ENCODE data around the gene NDC1.
"Not testable (repeated sequence)": the region's sequence is repeated elsewhere in the genome, so short reads cannot be mapped to it uniquely, and the experiment has no call there.

The NDC1 gene

DNA sequence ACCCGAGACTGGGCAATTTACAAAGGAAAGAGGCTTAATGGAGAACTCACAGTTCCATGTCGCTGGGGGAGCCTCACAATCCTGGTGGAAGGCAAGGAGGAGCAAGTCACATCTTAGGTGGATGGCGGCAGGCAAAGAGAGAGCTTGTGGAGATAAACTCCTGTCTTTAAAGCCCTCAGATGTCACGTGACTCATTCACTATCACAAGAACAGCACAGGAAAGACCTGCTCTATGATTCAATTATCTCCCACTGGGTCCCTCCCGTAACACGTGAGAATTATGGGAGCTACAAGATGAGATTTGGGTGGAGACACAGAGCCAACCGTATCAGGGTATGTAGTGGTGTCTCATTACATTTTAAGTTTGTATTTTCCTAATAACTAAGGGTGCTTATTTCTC lies 77.6 kb downstream of the NDC1 start:
- not testable (repeated sequence) for DNase-seq

DNA sequence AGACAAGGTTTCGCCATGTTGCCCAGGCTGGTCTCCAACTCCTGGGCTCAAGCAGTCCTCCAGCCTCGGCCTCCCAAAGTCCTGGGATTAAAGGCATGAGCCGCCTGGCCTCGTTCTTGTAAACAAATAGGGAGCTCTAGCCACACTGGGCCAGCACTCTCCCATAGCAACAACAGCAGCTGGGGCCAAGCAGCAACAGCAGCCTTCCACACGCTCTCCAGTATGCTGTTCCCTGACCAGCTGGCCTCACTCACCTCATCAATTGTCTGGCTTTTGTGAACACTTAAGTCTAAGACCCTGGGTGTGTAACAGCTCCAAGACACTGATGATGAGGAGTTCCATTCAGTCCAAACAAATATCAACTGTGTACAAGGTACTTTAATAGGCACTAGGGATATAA lies 82.2 kb downstream of the NDC1 start:
- no peak for DNase-seq

DNA sequence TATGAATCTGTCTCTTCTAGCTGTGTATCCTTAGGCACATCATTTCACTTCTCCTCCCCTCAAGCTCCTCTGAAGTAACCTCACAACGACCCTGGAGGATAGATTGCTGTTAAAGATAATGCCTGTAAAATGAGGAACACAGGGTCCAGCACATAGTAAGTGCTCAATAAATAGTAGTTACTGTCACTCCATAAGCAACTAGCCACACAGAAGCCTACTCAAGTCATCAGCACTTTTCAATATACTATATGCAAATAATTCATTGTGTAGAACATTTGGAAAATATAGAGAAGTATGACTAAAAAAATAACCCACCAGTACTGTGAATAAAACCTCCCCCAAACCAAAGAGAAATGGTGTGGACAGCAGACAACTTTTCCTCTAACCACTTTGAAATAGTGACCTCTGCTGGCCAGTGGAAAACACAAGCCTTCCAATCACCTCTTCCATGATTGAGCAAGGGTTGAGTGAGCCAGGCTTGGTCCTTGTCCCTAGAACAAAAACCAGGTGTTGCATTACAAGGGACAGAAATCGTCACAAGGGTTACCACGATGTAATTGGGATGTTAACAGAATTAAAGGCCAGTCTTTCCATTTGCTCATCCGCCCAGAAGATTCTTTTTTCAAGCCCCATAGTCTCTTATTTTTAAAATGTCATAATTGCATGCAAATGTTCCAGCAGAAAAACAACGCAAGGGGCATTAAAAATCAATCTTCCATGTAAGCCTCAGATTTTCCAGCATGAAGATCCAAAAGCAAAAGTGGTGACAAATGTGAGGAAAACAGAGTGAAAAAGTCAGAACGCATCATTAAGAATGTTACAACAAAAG lies 83.4 kb downstream of the NDC1 start:
- peak in 1 of 2 experiments; percentile 33 for DNase-seq

DNA sequence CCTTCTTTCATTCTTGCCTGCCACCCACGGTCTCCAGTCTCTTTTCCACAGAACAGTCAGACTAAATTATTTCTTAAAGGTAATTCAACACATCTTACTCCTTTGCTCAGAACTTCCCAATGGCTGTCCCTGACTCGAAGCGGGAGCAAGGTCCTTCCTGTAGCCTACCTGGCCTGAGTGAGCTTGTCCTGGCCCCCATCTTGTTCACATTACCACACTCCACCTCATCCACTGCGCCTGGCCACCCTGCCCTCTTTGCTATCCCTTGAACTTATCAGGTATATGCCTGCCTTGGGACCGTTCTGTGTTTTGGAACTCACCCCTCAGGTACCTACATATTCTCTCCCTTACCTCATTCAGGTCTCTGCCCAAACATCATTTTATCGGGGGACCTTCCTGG lies 85.8 kb downstream of the NDC1 start:
- no peak for DNase-seq

DNA sequence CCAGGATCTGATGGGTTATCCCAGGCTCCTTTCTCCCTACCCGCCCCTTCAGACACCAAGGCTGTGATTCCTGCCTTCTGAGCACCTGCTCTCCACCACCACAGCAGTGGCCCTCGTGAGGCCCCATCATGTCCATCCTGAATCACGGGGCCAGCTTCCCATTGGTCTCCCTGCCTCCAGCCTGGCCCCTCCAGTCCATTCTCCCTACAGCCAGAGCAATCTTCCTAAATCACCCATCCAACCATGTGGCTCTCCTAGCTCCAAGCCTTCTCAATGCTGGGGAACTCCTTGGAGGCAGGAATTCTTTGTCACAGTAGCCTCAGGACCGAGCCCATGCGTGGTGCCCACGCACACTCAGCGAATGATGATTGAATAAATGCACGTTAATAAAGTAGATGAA lies 90.3 kb downstream of the NDC1 start:
- no peak for DNase-seq

DNA sequence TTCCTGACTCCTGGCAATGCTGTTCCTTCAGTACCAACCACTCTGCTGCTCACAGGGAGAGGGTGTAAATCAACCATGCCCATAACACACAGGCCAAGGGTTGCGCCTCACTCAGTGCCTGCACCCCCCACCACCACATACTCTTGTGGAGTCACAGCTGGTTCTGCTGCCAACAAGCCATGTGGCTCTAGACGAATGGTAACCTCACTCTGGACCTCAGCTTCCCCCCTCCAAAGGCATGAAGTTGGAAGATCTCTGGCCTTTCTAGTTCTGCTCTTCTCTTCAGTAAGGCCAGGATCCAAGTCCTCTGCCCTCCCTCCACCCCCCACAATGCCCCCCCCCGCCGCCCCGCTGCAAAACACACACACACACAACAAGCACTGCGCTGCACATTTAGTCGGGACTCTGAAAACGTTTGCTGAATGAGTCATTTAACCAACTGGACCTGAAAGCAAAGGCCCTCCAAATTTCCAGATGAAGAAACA lies 97.4 kb downstream of the NDC1 start:
- no peak for DNase-seq

DNA sequence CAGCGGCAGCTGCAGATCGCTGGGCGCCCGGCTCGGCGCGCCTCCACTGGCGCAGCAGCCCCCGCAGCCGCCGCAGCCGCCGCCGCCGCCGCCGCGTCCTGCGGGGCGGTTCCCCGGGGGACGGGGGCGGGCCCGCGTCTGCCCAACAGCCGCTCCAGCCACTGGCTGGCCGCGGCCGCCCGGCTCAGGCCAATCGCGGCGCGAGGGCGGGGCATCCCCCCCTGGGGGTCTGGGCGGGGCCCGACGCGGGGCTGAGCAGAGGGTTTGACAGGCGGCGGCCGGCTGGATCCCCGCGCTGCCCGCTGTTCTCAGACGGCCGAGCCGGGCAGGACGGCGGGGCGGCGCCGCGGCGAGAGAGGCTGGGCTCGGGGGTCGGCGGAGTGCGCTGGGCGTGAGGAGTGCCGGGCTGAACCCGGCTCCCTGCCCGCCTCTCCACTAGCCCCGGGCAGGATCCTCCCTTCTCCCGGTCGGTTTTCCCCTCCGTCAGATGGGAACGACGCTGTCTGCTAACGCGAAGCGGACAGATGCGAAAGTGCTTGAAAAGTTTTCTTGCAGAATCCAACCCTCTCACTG lies 98.9 kb downstream of the NDC1 start, which contains the start of gene GLIS1:
GLIS1 (minus strand) TSS at position 56 of the 573 bp plus-strand sequence. CDS start 1,100 bp downstream, outside the sequence.
- DNase-seq: peak; percentile 74 to 80

DNA sequence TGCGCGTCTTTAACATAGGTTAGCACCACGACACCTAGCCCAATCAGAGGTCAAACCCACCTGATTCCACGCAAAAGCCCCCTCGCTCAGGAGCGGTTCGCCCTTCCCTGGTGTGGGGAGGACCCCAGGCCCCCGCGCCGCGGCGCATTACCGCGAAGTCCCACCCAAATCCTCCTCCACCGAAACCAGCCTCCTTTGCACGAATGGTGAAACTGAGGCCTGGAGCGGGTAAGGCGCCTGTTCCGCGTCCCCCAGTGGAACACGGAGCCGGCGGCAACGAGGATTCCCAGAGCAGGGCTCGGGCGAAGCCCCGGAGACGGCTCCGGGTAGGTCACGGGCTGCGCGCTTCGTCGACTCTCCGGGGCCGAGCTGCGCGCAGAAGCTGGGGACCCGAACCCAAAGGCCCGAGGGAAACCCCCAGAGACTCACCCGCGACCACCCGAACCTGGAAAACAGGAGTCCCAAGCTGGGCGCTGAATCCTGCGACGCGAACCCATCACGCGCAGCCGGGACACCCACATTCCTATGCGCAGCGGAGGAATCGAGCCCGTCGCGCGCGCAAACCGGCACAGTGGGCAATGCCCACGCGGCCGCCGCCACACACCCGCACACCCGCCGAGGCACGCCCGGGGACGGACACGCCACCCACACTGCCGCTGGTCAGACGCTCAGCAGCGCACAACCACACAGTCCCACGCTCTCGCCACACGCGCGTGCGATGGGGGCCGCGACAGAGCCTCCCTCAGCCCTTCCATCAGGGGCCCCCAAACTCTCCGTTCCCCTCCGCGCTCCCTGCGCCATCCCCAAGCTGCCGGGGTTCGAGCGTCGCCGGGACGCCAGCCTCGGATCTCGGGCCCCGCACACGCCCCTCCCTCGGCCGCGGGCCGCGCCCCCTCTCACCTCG lies 99.6 kb downstream of the NDC1 start:
- peak; percentile 23 to 24 for DNase-seq

DNA sequence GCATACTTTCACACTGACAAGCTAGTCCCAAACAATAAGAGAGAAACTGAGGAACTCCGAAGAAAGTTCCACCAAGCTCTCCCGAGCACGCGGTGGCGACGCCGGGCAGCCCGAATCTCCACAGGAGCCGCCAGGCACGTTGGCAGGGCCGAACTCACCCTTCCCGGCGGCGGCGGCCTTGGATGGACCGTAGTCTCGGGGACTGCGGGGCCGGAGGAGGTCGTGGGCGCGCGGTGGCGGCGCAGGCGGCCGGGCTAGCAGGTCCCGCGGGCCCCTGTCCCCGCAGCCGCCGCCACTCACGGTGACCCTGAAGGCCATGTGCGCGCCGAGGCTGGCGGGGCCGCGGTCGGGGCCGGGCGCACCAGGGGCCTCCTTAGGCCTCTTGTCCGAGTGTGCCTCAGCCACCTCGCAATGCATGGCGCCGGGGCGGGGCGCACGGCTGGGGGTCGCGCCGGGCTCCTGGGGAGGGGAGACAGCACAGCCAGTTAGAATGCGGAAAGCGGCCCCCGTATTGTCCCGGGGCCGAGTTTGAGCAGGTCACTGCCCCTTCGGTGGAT lies 100.4 kb downstream of the NDC1 start:
- peak in 1 of 2 experiments; percentile 24 for DNase-seq

DNA sequence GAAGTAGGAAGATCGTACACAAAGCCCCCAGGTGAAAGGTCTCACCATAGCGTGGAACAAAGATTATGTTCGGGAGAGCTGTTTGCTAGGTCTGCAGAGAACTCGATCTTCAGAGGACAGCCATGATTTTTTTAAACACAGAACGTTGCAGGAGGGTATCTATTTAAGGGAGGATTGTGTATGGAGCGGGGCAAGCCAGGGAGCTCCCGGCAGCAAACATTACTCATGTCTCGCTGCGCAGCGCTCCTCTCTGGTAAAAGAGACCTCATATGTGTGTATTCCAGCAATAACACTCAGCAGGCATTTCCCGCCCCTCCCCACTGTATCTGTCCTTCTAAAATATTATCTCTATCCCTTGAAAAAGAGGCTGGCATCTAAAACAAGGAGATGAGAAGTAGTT lies 101.8 kb downstream of the NDC1 start:
- DNase-seq: no peak

DNA sequence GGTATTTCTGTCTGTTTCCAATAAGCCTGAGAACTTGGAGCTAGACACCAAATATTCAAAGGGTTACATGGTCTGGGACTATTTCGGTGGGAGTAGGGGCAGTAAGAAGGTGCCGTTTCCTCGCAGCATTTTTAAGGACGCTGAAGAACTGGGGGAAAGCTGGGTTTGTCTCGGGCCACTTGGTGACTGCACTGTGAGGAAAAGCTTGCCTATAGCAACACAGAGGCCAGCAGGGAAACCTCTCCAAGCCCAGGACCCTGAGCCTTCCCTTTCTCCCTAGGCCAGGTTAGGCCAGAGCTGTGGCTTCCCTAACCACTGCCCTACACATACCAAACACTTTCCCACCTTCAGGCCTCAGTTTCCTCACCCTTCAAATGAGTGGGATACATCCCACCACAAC lies 102.4 kb downstream of the NDC1 start:
- no peak for DNase-seq

DNA sequence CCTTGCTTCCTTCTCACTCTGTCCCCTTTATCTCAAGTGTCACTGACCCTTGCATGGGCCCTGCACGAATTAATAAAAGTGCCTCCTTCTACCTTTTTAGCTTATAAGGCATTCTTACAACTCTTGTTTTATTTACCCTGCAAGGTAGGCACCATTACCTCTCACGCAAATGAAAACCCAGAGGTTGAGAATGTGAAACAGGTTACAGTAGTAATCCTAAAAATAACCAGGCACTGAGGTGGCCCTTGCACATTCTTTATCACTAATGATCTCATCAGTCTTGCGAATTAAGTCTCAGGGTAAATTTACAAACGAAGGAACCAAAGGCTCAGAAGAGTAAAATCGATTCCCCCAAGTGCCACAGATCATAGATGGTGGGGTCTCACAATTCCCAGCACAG lies 102.8 kb downstream of the NDC1 start:
- no peak for DNase-seq

DNA sequence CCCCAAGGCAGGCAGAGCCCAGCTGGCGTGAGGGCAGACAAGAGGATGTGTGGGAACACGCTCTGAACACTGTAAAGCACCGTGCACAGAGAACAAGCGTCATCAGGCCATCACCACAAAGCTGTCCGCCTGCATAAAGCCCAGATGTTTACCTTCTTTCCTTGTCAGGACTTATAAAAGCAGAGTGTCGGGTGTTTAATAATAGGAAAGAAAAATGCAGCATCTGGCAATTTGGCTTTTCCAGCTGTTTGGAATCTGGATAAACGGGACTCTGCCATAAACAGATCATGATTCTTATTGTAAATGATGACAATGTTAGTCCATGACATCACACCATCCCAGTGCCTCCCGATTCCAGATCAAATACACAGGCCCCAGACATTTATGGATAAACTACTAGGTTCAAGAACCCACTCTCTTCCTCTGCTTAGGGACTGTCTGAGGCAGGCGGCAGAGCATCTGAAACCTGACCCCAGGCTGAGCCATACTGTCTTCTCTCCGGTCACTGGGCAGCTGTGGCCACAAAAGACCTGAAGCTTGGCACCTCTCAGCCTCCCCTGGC lies 103.4 kb downstream of the NDC1 start:
- DNase-seq: no peak

DNA sequence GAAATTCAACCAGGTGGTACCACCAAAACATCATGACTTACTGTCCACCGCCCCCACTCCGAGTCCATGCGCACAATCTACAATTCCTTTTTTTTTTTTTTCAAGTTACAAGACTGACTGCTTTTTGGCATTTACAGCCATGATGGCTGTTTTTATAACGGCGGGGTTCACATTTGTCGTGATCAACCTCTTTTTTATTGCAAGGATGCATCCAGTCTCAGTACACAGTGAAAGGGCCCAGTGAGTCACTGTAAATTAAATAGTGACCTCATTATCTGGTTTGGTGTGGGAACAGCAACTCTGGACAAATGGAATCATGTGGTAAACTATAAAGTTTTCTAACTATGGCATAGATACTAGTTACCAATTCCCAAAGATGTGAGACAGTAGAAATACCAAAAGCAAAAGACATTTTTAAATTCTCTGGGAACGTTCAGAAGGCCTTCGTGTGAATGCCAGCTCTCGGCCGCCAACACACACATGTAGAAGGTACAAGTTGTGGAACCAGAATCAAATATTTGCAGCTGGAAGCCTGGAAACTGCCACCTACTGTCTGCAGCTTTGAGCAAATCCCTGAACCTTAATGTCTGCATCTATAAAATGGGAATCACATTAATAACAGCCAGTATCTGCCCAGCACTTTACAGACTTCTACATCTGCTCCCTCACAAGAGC lies 104.0 kb downstream of the NDC1 start:
- DNase-seq: no peak

DNA sequence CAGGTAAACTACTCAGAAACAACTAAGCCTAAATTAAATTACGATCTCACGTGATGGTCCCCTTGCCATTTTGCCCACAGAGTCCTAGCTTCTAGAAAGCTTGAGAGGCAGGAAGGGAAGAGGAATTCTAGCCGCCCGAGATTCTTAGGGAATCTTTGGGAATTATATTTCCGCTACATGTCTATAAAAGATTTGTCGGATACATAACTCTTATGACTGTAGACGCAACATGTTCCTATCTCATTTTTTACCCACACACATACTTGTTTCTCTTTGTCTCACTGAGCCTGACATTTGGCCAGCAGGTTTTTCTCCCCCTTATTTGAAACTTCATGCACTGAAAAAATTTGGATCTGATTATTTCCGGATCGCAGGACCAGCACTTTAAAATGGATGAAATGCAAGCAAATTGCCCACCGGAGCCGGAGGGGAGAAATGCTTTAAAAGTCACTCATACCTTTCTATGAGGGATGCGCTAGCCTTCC lies 104.6 kb downstream of the NDC1 start:
- DNase-seq: no peak

DNA sequence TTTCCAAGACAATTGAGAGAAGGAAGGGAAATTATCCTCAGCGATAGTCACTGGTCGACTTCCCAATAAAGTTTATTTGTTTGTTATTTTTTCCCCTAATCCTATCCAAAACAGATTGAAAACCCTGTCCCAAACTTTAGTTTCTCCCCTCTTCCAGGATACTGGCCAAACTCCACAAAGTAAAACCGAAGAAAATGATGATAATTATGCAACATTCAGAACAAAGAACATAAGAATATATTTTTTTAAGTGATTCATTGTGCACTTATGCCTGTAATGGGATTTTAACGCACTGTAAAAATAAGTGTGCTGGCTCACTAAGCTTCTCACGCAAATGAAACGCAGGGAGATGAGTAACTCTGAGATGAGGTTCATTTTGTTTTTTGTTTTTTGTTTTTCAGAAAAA lies 105.2 kb downstream of the NDC1 start:
- DNase-seq: no peak

DNA sequence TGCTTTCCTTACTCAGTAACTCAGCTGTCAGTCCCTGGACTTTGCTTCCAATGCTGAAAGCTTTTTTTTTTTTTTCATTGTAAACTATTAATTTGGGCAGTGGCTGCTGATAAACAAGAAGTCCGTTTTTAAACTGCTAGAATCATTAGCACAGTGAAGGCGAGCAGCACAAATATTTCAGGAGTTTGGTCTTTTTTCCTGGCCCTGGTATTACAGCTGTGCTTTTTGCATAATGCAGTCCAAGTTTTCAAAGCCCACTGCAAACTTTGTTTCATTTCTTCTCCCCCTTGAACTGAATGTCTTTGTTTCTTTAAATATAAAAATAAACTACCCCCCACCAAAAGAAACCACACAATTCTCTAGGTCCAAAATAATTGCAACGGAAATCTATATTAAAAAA lies 105.7 kb downstream of the NDC1 start:
- DNase-seq: no peak

DNA sequence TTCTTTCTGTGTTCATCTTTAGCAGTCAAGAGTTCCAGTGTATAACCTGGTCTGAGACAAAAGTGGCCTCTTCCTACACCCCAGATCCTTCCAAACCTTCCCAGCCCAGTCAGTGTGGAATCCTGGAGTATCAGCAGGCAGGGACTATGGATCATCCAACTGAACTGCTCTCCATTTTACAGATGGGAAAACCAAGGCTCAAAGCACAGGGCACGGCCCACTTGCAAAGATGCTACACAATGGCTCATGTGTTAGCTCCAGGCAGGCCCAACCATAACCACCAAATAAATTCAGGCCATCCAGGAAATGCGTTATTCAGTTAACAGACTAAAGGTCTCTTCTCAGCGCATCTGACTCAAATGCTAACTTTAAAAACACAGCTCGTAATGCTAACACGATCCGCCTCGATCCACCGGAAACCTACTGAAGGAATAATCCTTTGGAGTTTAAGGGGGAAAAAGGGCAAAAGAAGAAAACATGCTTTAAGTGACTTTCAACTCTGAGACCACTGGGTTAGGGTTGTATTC lies 106.3 kb downstream of the NDC1 start:
- DNase-seq: no peak

DNA sequence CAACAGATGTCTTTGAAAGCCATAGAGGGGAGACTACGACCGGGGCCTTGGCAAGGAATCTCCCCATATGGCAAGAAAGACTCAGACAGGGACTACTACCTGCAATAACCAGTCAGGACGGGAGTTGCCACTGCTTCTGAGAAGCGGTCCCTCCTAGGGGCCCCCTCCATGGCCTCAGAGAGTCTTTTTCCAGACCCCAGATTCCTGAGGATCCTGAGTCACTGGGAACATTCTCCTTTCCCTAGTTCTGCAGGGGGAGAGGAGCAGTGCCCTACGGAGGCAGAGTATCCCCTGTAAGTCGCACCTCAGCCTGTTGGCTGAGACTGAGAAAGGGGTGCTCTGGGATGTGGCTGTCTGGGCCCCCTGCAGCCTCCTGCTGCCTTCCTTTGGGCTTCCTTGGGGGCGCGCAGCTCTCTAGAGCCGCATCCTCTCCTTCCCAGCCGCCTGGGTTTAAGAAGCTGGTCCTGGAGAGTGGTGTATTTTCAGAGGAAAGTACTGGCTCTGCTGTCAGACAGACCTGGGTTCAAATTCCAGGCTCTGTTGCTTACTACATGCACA lies 107.0 kb downstream of the NDC1 start:
- no peak for DNase-seq

DNA sequence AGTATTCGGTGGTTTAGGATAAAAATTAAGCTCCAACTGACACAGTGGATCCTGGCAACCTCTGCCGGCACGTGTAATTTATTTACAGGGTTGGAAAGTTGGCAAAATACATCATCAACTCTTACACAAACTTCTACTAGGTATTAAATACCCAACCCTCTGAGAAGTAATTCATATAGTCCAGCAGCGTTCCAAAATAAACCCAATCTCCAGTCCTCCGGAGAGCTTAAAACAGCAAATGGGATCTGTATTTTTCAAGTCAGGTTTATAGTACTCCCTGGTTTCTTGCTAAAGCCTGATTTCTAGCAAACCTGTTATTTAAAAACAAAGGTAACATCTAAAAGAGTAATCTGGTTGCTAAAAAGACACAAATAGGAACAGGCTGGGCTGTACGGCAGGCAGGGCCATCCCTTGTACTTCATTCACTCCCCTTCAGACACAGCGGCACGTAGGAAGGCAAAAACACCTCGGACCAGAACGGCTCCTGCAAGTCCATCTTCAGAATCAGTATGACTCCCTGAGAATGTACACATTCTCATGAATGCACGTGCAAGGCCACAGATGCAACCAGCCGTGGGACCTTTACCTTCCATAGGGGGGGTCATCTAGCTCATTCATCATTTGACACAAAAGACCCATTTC lies 107.8 kb downstream of the NDC1 start:
- DNase-seq: no peak

Data from activated T-cell treated with anti-CD3 and anti-CD28 coated beads, Interleukin-2, amount 50 U/mL, for 48 hours (primary cell).